ENCODE data around the gene AFF1. TPM values are rescaled to one million over a fixed set of nuclear protein-coding genes. Genes with fewer than 3 reads are reported as not detected.

The AFF1 gene
- 7.8 TPM for polyA plus RNA-seq (2013, experiment 1 of 2; ENCODE audit: insufficient read length)
- 9.7 TPM for polyA plus RNA-seq (2013, experiment 2 of 2; ENCODE audit: insufficient read length)

GRCh38 chr4:86934771-86935565 lies at the start of gene AFF1:
Gene AFF1 (plus strand): TSS chr4:86935011. CDS start chr4:86948534, 13,523 bp downstream.
- DNase-seq, result peak; percentile 94

- DNase-seq, result no peak
Observed at GRCh38 chr4:86890790-86891189, 44.0 kb upstream of the AFF1 start.

DNA sequence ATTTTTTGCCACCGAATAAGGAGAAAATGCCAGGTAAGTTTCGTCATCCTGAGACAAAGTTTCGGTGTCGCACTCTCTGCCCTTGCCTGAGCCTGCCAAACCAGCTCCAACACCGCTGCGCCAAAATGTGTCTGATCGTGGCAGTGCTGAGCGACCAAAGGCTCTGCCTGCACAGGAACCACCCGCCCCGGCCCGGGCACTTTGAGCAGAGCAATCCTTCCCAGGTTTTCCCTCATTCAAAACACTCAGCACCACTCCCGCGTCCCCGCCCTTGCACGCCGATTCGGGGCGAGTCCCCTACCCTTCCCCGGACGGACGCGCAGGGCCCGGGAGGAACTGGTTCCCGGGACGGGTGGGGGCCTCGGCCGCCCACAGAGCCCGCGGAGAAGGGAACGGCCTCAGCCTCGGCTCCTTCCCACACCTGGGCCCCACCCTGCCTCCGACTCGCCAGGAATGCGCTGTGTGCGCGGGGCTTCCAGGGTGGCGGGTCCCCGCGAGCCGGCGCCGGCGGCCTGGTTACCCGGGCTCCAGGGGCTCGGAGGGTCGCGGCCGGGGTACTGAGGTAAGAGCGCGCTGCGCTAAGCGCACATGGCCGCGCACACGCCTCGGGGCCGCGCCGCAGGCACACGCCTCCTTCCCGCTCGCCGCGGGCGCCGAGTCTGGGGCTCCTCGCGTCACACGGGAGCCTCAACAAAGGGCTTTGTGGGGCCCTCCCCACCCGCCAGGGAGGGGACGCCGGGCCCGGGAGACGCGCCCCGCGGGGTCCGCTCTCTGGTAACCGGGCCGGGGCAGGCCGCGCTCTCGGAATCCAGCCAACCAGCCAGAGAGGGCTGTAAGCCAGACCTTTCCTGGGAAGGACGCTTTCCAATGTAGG lies 42.8 kb upstream of the AFF1 start, which contains the start of gene C4orf36:
C4orf36 (minus strand) TSS at position 661 of the 874 bp plus-strand sequence. CDS start 902 bp downstream, outside the sequence.
- peak; percentile 47 for DNase-seq

GRCh38 chr4:86892636-86892960 lies 42.2 kb upstream of the AFF1 start:
- DNase-seq, result no peak

DNA sequence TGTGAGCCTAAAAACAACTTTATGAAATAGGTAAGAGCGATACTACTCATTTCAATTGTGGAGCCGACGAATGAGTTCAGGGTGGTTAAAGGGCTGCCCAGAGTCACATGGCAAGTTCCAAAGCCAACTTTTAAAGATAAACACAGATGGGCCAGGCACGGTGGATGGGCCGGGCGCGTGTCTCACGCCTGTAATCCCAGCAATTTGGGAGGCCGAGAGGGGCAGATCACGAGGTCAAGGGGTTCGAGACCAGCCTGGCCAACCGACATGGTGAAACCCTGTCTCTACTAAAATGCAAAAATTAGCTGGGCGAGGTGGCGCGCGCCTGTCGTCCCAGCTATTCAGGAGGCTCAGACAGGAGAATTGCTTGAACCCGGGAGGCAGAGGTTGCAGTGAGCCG lies 41.7 kb upstream of the AFF1 start:
- DNase-seq, result no peak

DNA sequence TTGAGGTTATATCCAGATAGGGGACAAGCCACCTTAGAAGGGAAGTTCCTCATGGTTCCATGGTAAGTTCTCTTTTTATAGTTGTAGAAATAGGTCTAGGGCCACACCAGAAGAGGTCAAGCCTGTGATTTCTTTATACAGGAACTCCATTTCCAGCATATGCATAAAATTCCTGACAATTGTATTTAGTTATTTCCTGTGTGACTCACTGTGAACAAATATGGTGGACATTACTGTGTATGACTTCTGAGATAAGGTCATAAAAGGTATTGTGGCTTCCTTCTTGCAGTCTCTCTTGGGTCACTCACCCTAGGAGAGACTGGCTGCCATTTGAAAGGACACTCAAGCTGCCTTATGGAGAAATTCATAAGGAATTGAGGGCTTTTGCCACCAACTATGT lies 40.4 kb upstream of the AFF1 start:
- DNase-seq, result peak; percentile 29

- peak; percentile 77 for DNase-seq
Observed at GRCh38 chr4:86895692-86896488, 38.9 kb upstream of the AFF1 start.

DNA sequence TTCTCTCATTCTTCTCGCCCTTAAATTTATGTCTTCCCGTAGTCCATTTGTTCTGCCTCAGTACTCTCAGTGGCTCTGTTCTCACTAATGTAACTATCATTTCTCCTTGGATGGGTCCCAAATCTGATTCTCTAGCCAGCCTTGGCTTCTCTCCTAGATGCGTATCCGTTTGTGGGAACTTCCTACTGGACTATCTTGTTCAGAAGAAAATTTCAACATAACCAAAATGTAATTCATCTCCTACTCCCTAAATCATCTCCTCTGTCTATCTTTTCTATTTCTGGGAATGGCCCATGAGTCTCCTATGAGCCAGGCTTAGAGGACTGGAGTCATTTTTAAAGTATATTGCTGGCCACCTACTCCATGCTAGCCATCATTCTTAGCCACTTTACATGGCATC lies 38.2 kb upstream of the AFF1 start:
- DNase-seq, result no peak

DNA sequence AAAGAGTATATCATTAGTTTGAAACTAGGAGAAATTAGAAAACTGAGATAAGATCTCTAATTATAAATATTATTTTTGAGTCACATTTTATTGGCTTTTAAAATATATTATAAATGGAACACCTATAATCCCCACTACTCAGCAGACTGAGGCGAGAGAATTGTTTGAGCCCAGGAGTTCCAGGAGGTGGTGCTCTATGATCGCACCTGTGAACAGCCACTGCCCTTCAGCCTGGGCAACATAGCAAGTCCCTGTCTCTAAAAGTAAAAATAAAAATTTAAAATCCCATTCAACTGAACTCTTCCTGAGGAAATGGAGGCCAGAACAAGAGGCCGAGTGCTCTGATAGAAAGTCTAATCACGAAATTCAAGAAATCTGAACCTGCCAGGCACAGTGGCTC lies 36.2 kb upstream of the AFF1 start:
- DNase-seq, result no peak

DNA sequence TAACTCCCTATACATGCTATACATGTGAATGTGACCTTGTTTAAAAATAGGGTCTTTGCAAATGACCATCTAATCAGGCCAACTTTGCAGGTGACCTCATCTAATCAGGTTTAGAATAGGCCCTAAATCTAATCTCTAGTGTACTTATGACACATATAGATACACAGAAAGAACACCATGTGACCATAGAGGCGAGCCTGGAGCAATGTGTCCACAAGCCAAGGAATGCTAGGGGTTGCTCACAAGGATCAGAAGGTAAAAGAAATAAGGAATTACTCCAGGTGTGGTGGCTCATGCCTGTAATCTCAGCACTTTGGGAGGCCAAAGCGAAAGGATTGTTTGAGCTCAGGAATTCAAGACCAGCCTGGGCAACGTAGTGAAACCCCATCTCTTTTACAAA lies 32.9 kb upstream of the AFF1 start:
- DNase-seq, result no peak

DNA sequence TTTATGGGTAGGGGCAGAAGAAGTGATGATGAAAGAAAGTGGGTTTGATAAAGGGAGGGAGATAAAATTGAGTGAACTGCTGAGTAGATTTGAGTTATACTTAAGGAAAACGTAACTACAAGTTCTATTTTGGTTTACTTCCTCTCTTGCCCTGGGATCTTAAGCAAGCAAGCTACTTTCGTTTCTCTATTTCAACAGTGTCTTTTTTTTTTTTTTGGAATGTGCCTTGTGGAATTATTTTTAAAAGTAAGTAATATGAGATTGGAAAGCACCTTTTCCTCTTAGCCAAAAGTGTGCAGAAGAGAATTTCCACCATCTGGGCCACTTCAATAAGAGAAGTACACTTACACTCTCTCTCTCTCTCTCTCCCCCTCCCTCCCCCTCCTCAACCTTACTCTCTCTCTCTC lies 26.6 kb upstream of the AFF1 start:
- DNase-seq, result peak; percentile 25

DNA sequence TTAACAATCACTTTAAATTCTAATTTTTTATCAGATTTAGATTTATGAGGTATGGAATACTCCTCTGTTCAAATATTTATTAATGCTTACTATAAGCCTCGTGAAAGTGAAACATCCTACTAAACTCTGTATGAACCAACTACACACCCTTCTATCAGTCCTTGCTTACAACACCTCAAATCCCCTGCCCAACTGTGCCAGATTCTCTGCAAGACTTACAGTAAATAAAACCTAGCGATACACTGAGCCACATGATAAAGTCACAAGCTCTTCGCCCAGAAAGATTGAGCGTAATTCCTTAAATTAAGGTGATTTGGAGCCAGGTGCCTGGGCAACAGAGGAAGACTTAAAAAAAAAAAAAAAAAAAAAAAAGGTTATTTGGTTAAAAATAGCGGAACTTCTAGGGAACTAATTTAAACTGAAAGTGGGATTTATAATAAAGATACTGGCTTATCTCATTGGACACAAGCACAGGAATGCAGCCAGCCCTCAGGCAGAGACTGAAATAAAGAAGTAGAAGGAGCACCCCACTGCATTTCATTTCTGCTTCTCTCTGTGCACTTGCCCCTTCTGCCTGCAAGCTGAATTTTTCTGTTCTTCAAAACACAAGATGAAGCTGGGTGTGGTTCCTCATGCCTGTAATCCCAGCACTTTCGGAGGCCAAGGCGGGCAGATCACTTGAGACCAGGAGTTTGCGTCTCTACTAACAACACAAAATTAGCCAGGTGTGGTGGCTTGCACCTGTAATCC lies 25.1 kb upstream of the AFF1 start:
- no peak for DNase-seq

- DNase-seq, result no peak
Observed at GRCh38 chr4:86910369-86910768, 24.4 kb upstream of the AFF1 start.

- DNase-seq, result no peak
Observed at GRCh38 chr4:86910820-86911684, 23.8 kb upstream of the AFF1 start.

- no peak for DNase-seq
Observed at GRCh38 chr4:86916392-86916791, 18.4 kb upstream of the AFF1 start.

GRCh38 chr4:86917212-86918039 lies 17.4 kb upstream of the AFF1 start:
- no peak for DNase-seq

DNA sequence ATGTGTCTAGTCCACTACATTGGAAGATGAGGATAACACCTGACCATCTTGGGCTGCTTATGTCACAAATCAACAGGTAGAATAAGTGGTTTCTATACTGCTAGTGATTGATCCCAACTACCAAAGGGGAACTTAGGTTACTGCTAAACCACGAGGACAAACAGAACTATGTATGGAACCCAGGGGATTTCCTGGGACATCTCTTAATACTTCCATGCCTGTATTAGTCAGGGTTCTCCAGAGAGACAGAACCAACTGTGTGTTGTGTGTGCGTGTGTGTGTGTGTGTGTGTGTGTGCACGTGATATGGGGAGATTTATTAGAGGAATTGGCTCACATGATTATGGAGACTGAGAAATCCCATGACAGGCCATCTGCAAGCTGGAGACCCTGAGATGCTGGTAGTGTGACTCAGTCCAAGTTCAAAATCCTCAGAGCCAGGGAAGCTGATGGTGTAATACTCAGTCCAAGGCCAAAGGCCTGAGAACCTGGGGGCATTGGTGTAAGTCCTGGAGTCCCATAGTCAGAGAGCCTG lies 16.2 kb upstream of the AFF1 start:
- peak; percentile 74 for DNase-seq

GRCh38 chr4:86919561-86920223 lies 15.1 kb upstream of the AFF1 start:
- DNase-seq, result peak; percentile 36

DNA sequence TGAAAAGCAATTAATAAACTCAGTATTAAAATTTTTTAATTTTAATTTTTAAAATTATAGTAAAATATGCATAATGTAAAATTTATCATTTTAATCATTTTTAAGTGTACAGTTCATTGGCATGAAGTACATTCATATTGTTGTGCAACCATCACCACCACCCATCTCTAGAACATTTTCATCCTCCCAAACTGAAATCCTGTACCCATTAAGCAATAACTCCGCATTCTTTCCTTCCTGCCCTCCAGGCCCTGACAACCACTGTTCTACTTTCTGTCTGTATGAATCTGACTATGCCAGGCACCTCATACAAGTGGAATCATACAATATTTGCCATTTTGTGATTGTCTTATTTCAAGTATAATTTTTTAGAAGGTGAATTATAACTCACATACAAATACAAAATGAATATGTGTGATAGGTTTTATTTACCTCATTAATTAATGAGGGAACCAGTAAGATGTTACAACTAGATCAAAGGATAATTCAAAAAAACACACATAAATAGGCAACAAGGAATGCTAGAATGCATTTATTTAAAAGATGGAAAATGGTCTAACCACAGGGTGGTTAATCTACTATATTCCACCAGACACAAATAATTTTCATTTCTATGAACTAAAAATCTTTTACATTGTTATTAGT lies 13.1 kb upstream of the AFF1 start:
- DNase-seq, result no peak

Measured in fibroblast of skin of scalp (primary cell).